GM18498 (cell line): ENCODE data around the gene SIMC1.

ENCODE experiments used
- ATAC-seq: cut with Tn5 transposase; IDR thresholded peaks from one replicate; pipeline ENCODE4 v1.9.1; 2021; ENCODE audit warnings: mild to moderate bottlenecking, moderate library complexity; ENCODE audit not compliant: unreplicated experiment

Gene SIMC1

GRCh38 chr5:176387384-176387925, 149.2 kb downstream of the SIMC1 start:
- ATAC-seq, result no peak

GRCh38 chr5:176388003-176388443, 149.8 kb downstream of the SIMC1 start:
- no peak for ATAC-seq

- ATAC-seq, result peak; percentile 90
Observed at GRCh38 chr5:176388444-176389134, 150.4 kb downstream of the SIMC1 start, which contains the start of the genes HIGD2A and NOP16. HIGD2A (plus strand) TSS chr5:176388751; CDS start chr5:176388820, 69 bp downstream. NOP16 (minus strand) TSS chr5:176388598; CDS start chr5:176388539, 59 bp downstream.

- ATAC-seq, result peak; percentile 30
Observed at GRCh38 chr5:176389135-176390123, 151.2 kb downstream of the SIMC1 start.

GRCh38 chr5:176391479-176391878, 153.3 kb downstream of the SIMC1 start:
- no peak for ATAC-seq

- ATAC-seq, result no peak
Observed at GRCh38 chr5:176391999-176392398, 153.8 kb downstream of the SIMC1 start.

- no peak for ATAC-seq
Observed at GRCh38 chr5:176392526-176392925, 154.3 kb downstream of the SIMC1 start.

GRCh38 chr5:176394096-176394495, 155.9 kb downstream of the SIMC1 start:
- ATAC-seq, result no peak

- no peak for ATAC-seq
Observed at GRCh38 chr5:176394881-176395675, 156.9 kb downstream of the SIMC1 start.
